CD4-positive, alpha-beta T cell (primary cell): ENCODE measurements around the gene TTC38. TPM values are rescaled to one million over a fixed set of nuclear protein-coding genes. Genes with fewer than 3 reads are reported as not detected.
A peak's percentile ranks its signal among the peaks of the same experiment; 100 is the strongest.

Experiments used
- ATAC-seq: fragments of 200-7000 bp; cut with Tn5 transposase; one replicate; pipeline ENCODE4 v1.10.0; 2022; ENCODE audit warnings: mild to moderate bottlenecking; ENCODE audit not compliant: poor library complexity
- CTCF ChIA-PET: fragments of 350-600 bp; sonication (Branson Sonifier 250); formaldehyde crosslinking; loops from one replicate; lab custom pipeline; 2021; ENCODE audit warnings: antibody characterized with exemption, inconsistent platforms; lab: Charles Lee
- POLR2A ChIA-PET: fragments of 350-600 bp; sonication (Branson Sonifier 250); formaldehyde crosslinking; loops from one replicate; lab custom pipeline; 2021; ENCODE audit warnings: antibody characterized with exemption, inconsistent platforms; lab: Charles Lee
- DNase-seq, 14 experiments: peaks; one replicate each; pipeline ENCODE4 v3.0.0-alpha.2; 2013 to 2020; ENCODE audit warnings: mixed read lengths in 2 of 14
- H3K27ac ChIP-seq, 2 donors: one replicate each; pipeline versions ENCODE4 v1.5.1 to v1.7.0; 2013; ENCODE audit warnings: low read length in 2 of 2, low read depth in 1 of 2, mild to moderate bottlenecking in 1 of 2
- H3K27me3 ChIP-seq, 2 experiments: 1 replicate in 1 of 2; 2 replicates in 1 of 2; pipeline versions ENCODE4 v1.6.1 to v1.7.0; 2013; ENCODE audit warnings: low read length in 2 of 2, control low read depth in 1 of 2, mild to moderate bottlenecking in 1 of 2, moderate library complexity in 1 of 2; ENCODE audit not compliant: insufficient read depth in 2 of 2, control insufficient read depth in 1 of 2
- H3K36me3 ChIP-seq: one replicate; pipeline ENCODE4 v1.6.1; 2013; ENCODE audit warnings: low read length, control low read depth; ENCODE audit not compliant: insufficient read depth
- H3K4me1 ChIP-seq: one replicate; pipeline ENCODE4 v1.6.1; 2013; ENCODE audit warnings: low read length, control low read depth; ENCODE audit not compliant: insufficient read depth
- H3K4me3 ChIP-seq: one replicate; pipeline ENCODE4 v1.5.1; 2013; ENCODE audit warnings: mild to moderate bottlenecking, low read length, moderate library complexity
- H3K9me3 ChIP-seq, 2 experiments: 1 replicate in 1 of 2; 2 replicates in 1 of 2; pipeline versions ENCODE4 v1.6.1 to v1.7.0; 2013; ENCODE audit warnings: low read length in 2 of 2, mild to moderate bottlenecking in 2 of 2, control low read depth in 1 of 2, moderate library complexity in 1 of 2; ENCODE audit not compliant: control insufficient read depth in 1 of 2, insufficient read depth in 1 of 2
- H3K27ac Mint-ChIP-seq: one replicate; pipeline ENCODE4 v1.8.0; 2020; ENCODE audit warnings: mixed read lengths
- H3K27me3 Mint-ChIP-seq: one replicate; pipeline ENCODE4 v1.8.0; 2021; ENCODE audit warnings: mixed read lengths
- H3K36me3 Mint-ChIP-seq: one replicate; pipeline ENCODE4 v1.8.0; 2021; ENCODE audit warnings: low read depth, mixed read lengths
- H3K4me1 Mint-ChIP-seq: one replicate; pipeline ENCODE4 v1.8.0; 2021; ENCODE audit warnings: low read depth, mixed read lengths
- H3K4me3 Mint-ChIP-seq: one replicate; pipeline ENCODE4 v1.8.0; 2020; ENCODE audit warnings: mild to moderate bottlenecking, mixed read lengths
- H3K9me3 Mint-ChIP-seq: one replicate; pipeline ENCODE4 v1.8.0; 2020; ENCODE audit warnings: mixed read lengths
- CTCF ChIP-seq: fragments of 200-600 bp; IDR thresholded peaks from one replicate; pipeline ENCODE4 v1.8.0; 2022; ENCODE audit warnings: antibody characterized with exemption, mild to moderate bottlenecking
- intact Hi-C, 2 experiments: fragments of 100-400 bp; cut with DNase I in 1 of 2; cut with micrococcal nuclease in 1 of 2; formaldehyde crosslinking; loops; one replicate each; pipeline versions ENCODE4 v1.15.1 to v1.9.0; 2023 to 2025; cut with DNase I, micrococcal nuclease
- polyA plus RNA-seq, 2 donors: library from polyadenylated mRNA; unstranded; fragments of 120-200 nt; gene quantifications; one replicate each; pipeline ENCODE4 v1.2.1, GENCODE V29; 2013
- total RNA-seq, 174 experiments: library from RNA in 2 of 174; stranded (reverse) in 2 of 174; gene quantifications; one replicate each; pipeline ENCODE4 v1.2.3 and lab custom pipeline; 2021 to 2026

Gene TTC38
- total RNA-seq: 1 to 10 TPM; 1.8 to 2.7 TPM
- 7.0 TPM for polyA plus RNA-seq (2013, experiment 1 of 2)
- 8.2 TPM for polyA plus RNA-seq (2013, experiment 2 of 2)
- total RNA-seq (lab: John Stamatoyannopoulos, UW): 1.1 to 22.3 (median 7.0) reads per million in 172 experiments

- Mint-ChIP-seq H3K9me3 (no peaks in the 10 kb centered on the region), H3K27me3 (peaks cover 44% of the 10 kb centered on the region), H3K4me3 (peak within 1 kb of the TSS; percentile 92), H3K4me1 (peaks cover 20% of the 10 kb centered on the region), H3K27ac (no peak within 1 kb of the TSS), H3K36me3 (no peaks in the 10 kb centered on the region)
- intact Hi-C loops: loop anchor here in 1 of 2 experiments (2.0 kb wide), 1 partner anchor 15 kb away; no protein-coding TSS in a partner anchor
- Histone ChIP-seq H3K4me3 (peak within 1 kb of the TSS; percentile 76), H3K4me1 (peaks cover 19% of the 10 kb centered on the region), H3K9me3 (peaks cover 0 to 5% of the 10 kb centered on the region in 2 experiments), H3K36me3 (no peaks in the 10 kb centered on the region), H3K27ac (no peak within 1 kb of the TSS), H3K27me3 (peaks cover 5 to 8% of the 10 kb centered on the region in 2 experiments)
- ChIA-PET POLR2A (interaction anchor here (1.1 to 2.1 kb wide), 4 partner anchors 18 to 118 kb away, joined by 3 to 15 read pairs (median 3); partner anchors contain the start of genes CDPF1 and GTSE1), CTCF (interaction anchor here (1.4 kb wide), 1 partner anchor 119 kb away, joined by 5 read pairs; no protein-coding TSS in a partner anchor)
- peak in 13 of 14 experiments; percentile 21 to 73 (median 43) for DNase-seq
- peak; percentile 82 for ATAC-seq
- no peak for TF ChIP-seq CTCF
Measured at GRCh38 chr22:46267431-46268279, at the start of gene TTC38. Gene TTC38 (plus strand): TSS chr22:46268008. CDS start chr22:46268040, 32 bp downstream.

- ChIA-PET POLR2A (no interaction called here), CTCF (no interaction called here)
- H3K9me3 ChIP-seq: no peaks in the 10 kb centered on the region
- Mint-ChIP-seq H3K36me3 (peaks cover 61% of the 10 kb centered on the region), H3K4me1 (peaks cover 4% of the 10 kb centered on the region), H3K4me3 (no peak overlapping the region), H3K9me3 (no peaks in the 10 kb centered on the region), H3K27ac (no peak overlapping the region), H3K27me3 (no peaks in the 10 kb centered on the region)
- intact Hi-C loops: no loop called here
- peaks cover 39% of the 10 kb centered on the region for H3K36me3 ChIP-seq
- H3K4me1 ChIP-seq: peaks cover 7% of the 10 kb centered on the region
- peak in 2 of 14 experiments; percentile 10 to 42 for DNase-seq
- ATAC-seq: no peak
- no peak for TF ChIP-seq CTCF
- no peak overlapping the region for H3K27ac ChIP-seq
- no peaks in the 10 kb centered on the region for H3K27me3 ChIP-seq
- H3K4me3 ChIP-seq: no peak overlapping the region
Measured at GRCh38 chr22:46219636-46220035, 48.2 kb upstream of the TTC38 start.

DNA sequence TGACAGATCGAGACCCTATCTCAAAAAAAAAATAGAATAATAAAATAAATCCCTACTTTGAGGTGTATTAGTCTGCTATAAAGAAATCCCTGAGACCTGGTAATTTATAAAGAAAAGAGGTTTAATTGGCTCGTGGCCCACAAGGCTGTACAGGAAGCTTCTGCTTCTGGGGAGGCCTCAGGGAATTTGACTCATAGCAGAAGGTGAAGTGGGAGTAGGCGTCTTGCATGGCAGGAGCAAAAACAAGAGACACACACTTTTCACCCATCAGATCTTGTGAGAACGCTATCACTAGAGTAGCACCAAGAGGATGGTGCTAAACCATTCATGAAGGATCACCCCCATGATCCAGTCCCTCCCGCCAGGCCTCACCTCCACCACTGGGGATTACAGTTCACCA is 46.9 kb upstream of the TTC38 start:
- Mint-ChIP-seq H3K27me3 (no peaks in the 10 kb centered on the region), H3K4me3 (no peak overlapping the region), H3K9me3 (no peaks in the 10 kb centered on the region), H3K27ac (no peak overlapping the region), H3K4me1 (peaks cover 4% of the 10 kb centered on the region), H3K36me3 (peaks cover 51% of the 10 kb centered on the region)
- ChIA-PET CTCF (no interaction called here), POLR2A (no interaction called here)
- no peaks in the 10 kb centered on the region for H3K9me3 ChIP-seq
- TF ChIP-seq CTCF: no peak
- no peaks in the 10 kb centered on the region for H3K27me3 ChIP-seq
- no peak for ATAC-seq
- DNase-seq: no peak
- H3K4me3 ChIP-seq: no peak overlapping the region
- H3K36me3 ChIP-seq: peaks cover 35% of the 10 kb centered on the region
- intact Hi-C loops: no loop called here
- H3K27ac ChIP-seq: no peak overlapping the region
- H3K4me1 ChIP-seq: peaks cover 7% of the 10 kb centered on the region
